Measurements from ENCODE around the gene SIK3.

The SIK3 gene

DNA sequence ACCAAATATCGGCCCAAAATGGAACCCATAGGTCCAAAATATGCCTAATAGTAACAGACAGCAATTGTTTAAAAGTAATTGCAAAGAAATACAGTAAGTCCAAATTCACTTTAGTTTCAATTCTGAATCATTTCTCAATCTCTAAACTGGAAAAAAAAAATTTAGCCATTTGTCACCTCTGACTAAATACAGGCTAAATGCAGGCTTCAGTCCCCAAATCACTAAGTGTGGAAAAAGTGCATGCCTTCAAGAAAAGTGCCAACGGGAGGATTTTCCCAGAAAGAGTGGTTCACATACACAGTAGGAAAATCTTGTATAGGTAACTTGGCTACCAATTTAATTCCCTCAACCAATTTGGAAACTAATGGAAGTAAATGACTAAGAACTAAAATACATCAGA is 35.7 kb downstream of the SIK3 start:
- Histone ChIP-seq H3K4me2 (peak overlapping the region; percentile 75), H3K79me2 (ENCODE audit: insufficient read depth, low read depth) (peaks cover 71% of the 10 kb centered on the region), H4K20me1 (ENCODE audit: insufficient read depth) (no peaks in the 10 kb centered on the region), H3K4me1 (ENCODE audit: low read depth, poor library complexity, severe bottlenecking) (peaks cover 79% of the 10 kb centered on the region), H3K27me3 (ENCODE audit: insufficient read depth, low read depth) (no peaks in the 10 kb centered on the region), H2AFZ (ENCODE audit: low read depth) (no peak overlapping the region), H3K4me3 (IDR thresholded peaks at IDR 0.05; ENCODE audit: insufficient read depth, low read depth, low read length) (no peak overlapping the region), H3K27ac (peak overlapping the region; percentile 83), H3K9ac (peak overlapping the region; percentile 43; the same call in 1 of the 2 replicates), H3K36me3 (ENCODE audit: insufficient read depth) (no peaks in the 10 kb centered on the region)
- TF ChIP-seq, protein P1, sequence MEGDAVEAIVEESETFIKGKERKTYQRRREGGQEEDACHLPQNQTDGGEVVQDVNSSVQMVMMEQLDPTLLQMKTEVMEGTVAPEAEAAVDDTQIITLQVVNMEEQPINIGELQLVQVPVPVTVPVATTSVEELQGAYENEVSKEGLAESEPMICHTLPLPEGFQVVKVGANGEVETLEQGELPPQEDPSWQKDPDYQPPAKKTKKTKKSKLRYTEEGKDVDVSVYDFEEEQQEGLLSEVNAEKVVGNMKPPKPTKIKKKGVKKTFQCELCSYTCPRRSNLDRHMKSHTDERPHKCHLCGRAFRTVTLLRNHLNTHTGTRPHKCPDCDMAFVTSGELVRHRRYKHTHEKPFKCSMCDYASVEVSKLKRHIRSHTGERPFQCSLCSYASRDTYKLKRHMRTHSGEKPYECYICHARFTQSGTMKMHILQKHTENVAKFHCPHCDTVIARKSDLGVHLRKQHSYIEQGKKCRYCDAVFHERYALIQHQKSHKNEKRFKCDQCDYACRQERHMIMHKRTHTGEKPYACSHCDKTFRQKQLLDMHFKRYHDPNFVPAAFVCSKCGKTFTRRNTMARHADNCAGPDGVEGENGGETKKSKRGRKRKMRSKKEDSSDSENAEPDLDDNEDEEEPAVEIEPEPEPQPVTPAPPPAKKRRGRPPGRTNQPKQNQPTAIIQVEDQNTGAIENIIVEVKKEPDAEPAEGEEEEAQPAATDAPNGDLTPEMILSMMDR (conservative IDR thresholded peaks at IDR 0.05; ENCODE audit: low read depth, low read length): no peak

DNA sequence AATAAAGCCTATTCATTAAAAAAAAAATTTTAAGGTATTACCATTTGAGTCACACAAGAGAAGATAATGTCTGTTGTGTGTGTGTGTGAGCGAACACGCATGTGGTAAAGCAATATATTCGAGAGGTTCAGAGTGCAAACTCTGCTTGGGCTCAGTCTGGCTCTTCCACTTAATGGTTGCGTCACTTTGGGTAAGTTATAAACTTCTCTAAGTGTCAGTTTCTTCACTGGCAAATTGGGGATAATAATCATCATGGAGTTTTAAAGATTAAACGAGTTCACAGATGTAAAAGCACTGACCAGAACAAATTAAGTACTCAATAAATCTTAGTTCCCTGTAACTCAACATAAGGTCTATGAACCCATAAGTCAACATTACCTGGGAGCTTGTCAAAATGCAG is 37.0 kb downstream of the SIK3 start:
- Histone ChIP-seq H4K20me1 (ENCODE audit: insufficient read depth) (no peaks in the 10 kb centered on the region), H3K27me3 (ENCODE audit: insufficient read depth, low read depth) (no peaks in the 10 kb centered on the region), H3K79me2 (ENCODE audit: insufficient read depth, low read depth) (peaks cover 59% of the 10 kb centered on the region), H3K4me3 (IDR thresholded peaks at IDR 0.05; ENCODE audit: insufficient read depth, low read depth, low read length) (no peak overlapping the region), H3K4me2 (no peak overlapping the region), H3K4me1 (ENCODE audit: low read depth, poor library complexity, severe bottlenecking) (peaks cover 69% of the 10 kb centered on the region), H2AFZ (ENCODE audit: low read depth) (no peak overlapping the region), H3K27ac (no peak overlapping the region), H3K36me3 (ENCODE audit: insufficient read depth) (no peaks in the 10 kb centered on the region), H3K9ac (no peak overlapping the region)
- TF ChIP-seq, protein P1 (conservative IDR thresholded peaks at IDR 0.05; ENCODE audit: low read depth, low read length): no peak

DNA sequence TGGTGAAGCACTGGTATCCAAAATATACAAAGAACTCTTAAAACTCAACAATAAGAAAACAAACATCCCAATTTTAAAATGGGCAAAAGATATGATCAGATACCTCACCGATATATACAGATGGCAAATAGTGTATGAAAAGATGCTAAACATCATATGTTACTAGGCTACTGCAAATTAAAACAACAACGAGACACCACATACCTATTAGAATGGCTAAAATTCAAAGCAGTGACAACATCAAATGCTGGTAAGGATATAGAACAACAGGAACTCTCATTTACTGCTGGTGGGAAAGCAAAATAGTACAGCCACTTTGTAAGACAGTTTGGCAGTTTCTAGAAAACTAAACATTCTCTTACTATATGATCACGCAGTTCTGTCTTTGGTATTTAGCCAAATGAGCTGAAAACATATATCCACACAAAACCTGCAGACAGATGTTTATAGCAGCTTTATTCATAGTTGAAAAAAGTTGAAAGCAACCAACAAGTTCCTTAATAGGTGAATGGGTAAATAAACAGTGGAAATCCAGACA is 38.5 kb downstream of the SIK3 start:
- Histone ChIP-seq H3K27me3 (ENCODE audit: insufficient read depth, low read depth) (no peaks in the 10 kb centered on the region), H3K4me2 (no peak overlapping the region), H4K20me1 (ENCODE audit: insufficient read depth) (no peaks in the 10 kb centered on the region), H3K27ac (no peak overlapping the region), H3K36me3 (ENCODE audit: insufficient read depth) (no peaks in the 10 kb centered on the region), H3K79me2 (ENCODE audit: insufficient read depth, low read depth) (peaks cover 46% of the 10 kb centered on the region), H3K9ac (no peak overlapping the region), H2AFZ (ENCODE audit: low read depth) (no peak overlapping the region), H3K4me3 (IDR thresholded peaks at IDR 0.05; ENCODE audit: insufficient read depth, low read depth, low read length) (no peak overlapping the region), H3K4me1 (ENCODE audit: low read depth, poor library complexity, severe bottlenecking) (peaks cover 53% of the 10 kb centered on the region)
- TF ChIP-seq, protein P1 (conservative IDR thresholded peaks at IDR 0.05; ENCODE audit: low read depth, low read length): no peak

DNA sequence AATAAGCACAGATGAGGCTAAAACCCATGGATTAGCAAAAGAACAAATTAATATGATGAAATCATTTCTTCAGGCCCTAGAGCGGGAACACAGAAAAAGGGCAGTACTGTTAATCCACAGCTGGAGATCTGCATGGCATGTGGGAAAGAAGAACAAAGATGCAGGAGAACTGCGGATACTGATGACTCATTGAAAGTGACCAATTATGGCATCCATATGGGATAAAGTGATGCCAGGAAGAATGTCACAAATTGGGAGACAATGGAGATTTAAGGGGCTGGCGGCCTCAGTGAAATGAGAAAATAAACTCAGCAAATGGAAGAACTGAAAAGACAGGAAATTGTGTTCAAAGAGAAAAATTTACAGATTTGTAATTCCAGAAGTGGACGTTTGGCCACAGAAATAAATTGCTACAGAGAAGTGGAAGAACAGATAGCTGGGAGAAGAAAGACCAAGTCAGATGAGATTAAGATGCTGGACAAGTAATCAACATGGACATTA is 39.4 kb downstream of the SIK3 start:
- H3K4me3 ChIP-seq (IDR thresholded peaks at IDR 0.05; ENCODE audit: insufficient read depth, low read depth, low read length): no peak overlapping the region
- no peaks in the 10 kb centered on the region for H4K20me1 ChIP-seq (ENCODE audit: insufficient read depth)
- peaks cover 44% of the 10 kb centered on the region for H3K4me1 ChIP-seq (ENCODE audit: low read depth, poor library complexity, severe bottlenecking)

More for the DNA sequence above, 39.4 kb downstream of the SIK3 start:
- Histone ChIP-seq H3K9ac (no peak overlapping the region), H3K36me3 (ENCODE audit: insufficient read depth) (no peaks in the 10 kb centered on the region), H3K27me3 (ENCODE audit: insufficient read depth, low read depth) (no peaks in the 10 kb centered on the region), H3K27ac (no peak overlapping the region), H2AFZ (ENCODE audit: low read depth) (no peak overlapping the region), H3K79me2 (ENCODE audit: insufficient read depth, low read depth) (peaks cover 43% of the 10 kb centered on the region), H3K4me2 (no peak overlapping the region; the same call in 1 of the 2 replicates)
- TF ChIP-seq, protein P1 (conservative IDR thresholded peaks at IDR 0.05; ENCODE audit: low read depth, low read length): no peak
